Liver (tissue), 3 donors: Measurements from ENCODE around the gene COMMD3.

Source experiments
- EGR1 ChIP-seq, 2 donors: IDR thresholded peaks; 2 replicates each; pipeline ENCODE4 v1.6.1; 2016 to 2018; ENCODE audit warnings: antibody characterized with exemption in 2 of 2, low read depth in 2 of 2
- RAD21 ChIP-seq, 2 donors: IDR thresholded peaks; 2 replicates each; pipeline ENCODE4 v1.6.1; 2016; ENCODE audit warnings: antibody characterized with exemption in 2 of 2, mild to moderate bottlenecking in 2 of 2
- TF ChIP-seq, protein P1 (sequence below): fragments of 150-350 bp; IDR thresholded peaks from 2 replicates; pipeline ENCODE4 v1.5.1; 2017; ENCODE audit warnings: improper control_type of control experiment, low read depth, low read length; ENCODE audit not compliant: missing input control
- TF ChIP-seq, protein P2 (sequence below): IDR thresholded peaks from 2 replicates; pipeline ENCODE4 v1.6.1; 2016; ENCODE audit warnings: antibody characterized with exemption
- donor health status: healthy.
- donor health status: healthy.

GRCh38 chr10:22365644-22366434, 49.7 kb downstream of the COMMD3 start:
- TF ChIP-seq, protein P1, sequence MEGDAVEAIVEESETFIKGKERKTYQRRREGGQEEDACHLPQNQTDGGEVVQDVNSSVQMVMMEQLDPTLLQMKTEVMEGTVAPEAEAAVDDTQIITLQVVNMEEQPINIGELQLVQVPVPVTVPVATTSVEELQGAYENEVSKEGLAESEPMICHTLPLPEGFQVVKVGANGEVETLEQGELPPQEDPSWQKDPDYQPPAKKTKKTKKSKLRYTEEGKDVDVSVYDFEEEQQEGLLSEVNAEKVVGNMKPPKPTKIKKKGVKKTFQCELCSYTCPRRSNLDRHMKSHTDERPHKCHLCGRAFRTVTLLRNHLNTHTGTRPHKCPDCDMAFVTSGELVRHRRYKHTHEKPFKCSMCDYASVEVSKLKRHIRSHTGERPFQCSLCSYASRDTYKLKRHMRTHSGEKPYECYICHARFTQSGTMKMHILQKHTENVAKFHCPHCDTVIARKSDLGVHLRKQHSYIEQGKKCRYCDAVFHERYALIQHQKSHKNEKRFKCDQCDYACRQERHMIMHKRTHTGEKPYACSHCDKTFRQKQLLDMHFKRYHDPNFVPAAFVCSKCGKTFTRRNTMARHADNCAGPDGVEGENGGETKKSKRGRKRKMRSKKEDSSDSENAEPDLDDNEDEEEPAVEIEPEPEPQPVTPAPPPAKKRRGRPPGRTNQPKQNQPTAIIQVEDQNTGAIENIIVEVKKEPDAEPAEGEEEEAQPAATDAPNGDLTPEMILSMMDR, result no peak
- TF ChIP-seq RAD21 (IDR thresholded peaks at IDR 0.05), result no peak
- no peak for TF ChIP-seq EGR1 (IDR thresholded peaks at IDR 0.05; ENCODE audit: low read depth in 2 of 2)
- TF ChIP-seq, protein P2, sequence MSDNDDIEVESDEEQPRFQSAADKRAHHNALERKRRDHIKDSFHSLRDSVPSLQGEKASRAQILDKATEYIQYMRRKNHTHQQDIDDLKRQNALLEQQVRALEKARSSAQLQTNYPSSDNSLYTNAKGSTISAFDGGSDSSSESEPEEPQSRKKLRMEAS, result no peak
